OCI-LY3 (cell line): ENCODE measurements around the gene SPACA1.

Experiments
- H2AFZ ChIP-seq: fragments of 200-600, 300-600 bp; shearing (Covaris generic); 2 replicates; pipeline ENCODE4 v1.6.0; 2014; ENCODE audit warnings: antibody characterized with exemption, low read depth, low read length
- H3K27ac ChIP-seq: fragments of 200-600, 300-600 bp; sonication (generic); 2 replicates; pipeline ENCODE4 v1.5.1; 2014; ENCODE audit warnings: mild to moderate bottlenecking, low read length, moderate library complexity, mixed read lengths
- H3K27me3 ChIP-seq: fragments of 200-600, 300-600 bp; sonication (generic); 2 replicates; pipeline ENCODE4 v1.6.1; 2014; ENCODE audit warnings: low read depth, low read length, mixed read lengths
- H3K36me3 ChIP-seq: fragments of 200-600, 300-600 bp; sonication (generic); replicated peaks from 2 replicates; pipeline ENCODE3; 2014; ENCODE audit warnings: low read depth, low read length, mixed read lengths
- H3K4me1 ChIP-seq: fragments of 300-600, 200-600 bp; sonication (generic); 2 replicates; pipeline ENCODE4 v1.6.1; 2014; ENCODE audit warnings: low read length, mixed read lengths
- H3K4me2 ChIP-seq: fragments of 200-600, 300-600 bp; sonication (generic); 2 replicates; pipeline ENCODE4 v1.6.1; 2014; ENCODE audit warnings: low read length, mixed read lengths
- H3K4me3 ChIP-seq: fragments of 300-600, 200-600 bp; sonication (generic); 2 replicates; pipeline ENCODE4 v1.5.1; 2014; ENCODE audit warnings: antibody characterized with exemption, mild to moderate bottlenecking, low read length, moderate library complexity
- H3K79me2 ChIP-seq: fragments of 300-600, 200-600 bp; shearing (Covaris generic); 2 replicates; pipeline ENCODE4 v1.6.1; 2014; ENCODE audit warnings: mild to moderate bottlenecking, low read length, mixed read lengths
- H3K9ac ChIP-seq: fragments of 300-600, 200-600 bp; shearing (Covaris generic); 2 replicates; pipeline ENCODE4 v1.6.0; 2014; ENCODE audit warnings: mild to moderate bottlenecking, low read length, moderate library complexity
- H3K9me3 ChIP-seq: fragments of 200-600, 300-600 bp; shearing (Covaris generic); 2 replicates; pipeline ENCODE4 v1.6.1; 2014; ENCODE audit warnings: low read length, mixed read lengths; ENCODE audit not compliant: insufficient read depth
- H4K20me1 ChIP-seq: fragments of 200-600, 300-600 bp; sonication (generic); 2 replicates; pipeline ENCODE4 v1.6.1; 2016; ENCODE audit warnings: low read length, mixed read lengths; ENCODE audit not compliant: insufficient read depth
- EZH2phosphoT487 ChIP-seq: fragments of 200-600 bp; shearing (Covaris generic); IDR thresholded peaks from 2 replicates; pipeline ENCODE4 v1.6.1; 2018; ENCODE audit warnings: antibody characterized with exemption, mixed run types, low read depth
- TF ChIP-seq, protein P1 (sequence below): fragments of 200-600, 300-600 bp; sonication (generic); IDR thresholded peaks from 2 replicates; pipeline ENCODE4 v1.5.1; 2014; ENCODE audit warnings: antibody characterized with exemption, low read length, low read depth

Gene SPACA1

DNA sequence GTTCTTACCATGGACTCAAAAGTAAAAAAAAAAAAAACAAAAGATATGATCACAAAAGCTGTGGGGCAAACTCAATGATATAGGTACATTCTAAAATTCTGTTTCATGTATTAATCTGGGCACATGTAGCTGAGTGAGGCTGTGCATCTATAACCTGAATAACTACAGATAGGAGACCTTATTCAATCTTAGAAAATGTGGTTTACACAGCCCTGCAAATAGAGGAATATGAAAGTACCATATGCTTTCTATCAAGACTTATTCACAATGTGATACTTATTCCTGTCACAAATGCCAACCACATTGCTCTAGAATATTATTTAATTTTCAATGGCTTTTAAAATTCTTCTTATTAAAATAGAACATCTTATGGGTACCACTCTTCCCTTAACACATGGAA is 3.1 kb upstream of the SPACA1 start:
- no peaks in the 10 kb centered on the region for H4K20me1 ChIP-seq
- no peaks in the 10 kb centered on the region for H3K79me2 ChIP-seq
- H3K27me3 ChIP-seq = no peaks in the 10 kb centered on the region
- no peak overlapping the region for H3K9ac ChIP-seq
- no peak overlapping the region for H3K4me3 ChIP-seq
- H3K36me3 ChIP-seq = no peaks in the 10 kb centered on the region
- no peak overlapping the region for H2AFZ ChIP-seq
- TF ChIP-seq EZH2phosphoT487 = no peak
- H3K27ac ChIP-seq = no peak overlapping the region
- H3K9me3 ChIP-seq = no peaks in the 10 kb centered on the region
- peaks cover 9% of the 10 kb centered on the region for H3K4me1 ChIP-seq
- no peak overlapping the region for H3K4me2 ChIP-seq

DNA sequence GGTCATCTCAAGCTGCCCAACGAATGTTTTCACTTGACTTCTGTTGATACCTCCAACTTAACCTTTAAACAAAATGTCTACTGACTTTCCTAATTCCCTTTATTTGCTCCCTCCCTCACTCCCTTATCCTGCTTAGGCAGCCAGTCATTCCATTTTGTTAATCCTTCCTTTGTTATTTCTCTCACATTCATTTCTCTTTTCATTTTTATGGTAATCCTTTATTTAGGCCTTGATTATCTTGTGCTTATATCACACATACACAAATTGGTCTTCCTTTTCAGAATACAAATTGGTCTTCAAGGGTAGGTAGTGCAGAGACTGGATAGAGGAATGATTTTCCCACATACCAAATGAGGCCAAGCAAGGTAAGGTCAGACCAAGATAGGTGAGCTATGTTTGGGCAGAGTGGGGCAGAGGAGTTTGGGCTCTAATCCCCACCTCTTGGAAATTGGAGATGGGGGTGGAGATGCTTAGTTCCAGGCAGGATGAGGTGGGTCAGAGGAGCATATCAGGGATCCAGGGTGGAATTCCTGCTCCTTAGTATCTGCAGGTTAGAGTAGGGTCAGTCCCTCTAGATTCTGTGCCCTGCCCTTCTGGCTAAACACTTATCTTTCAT is 2.0 kb upstream of the SPACA1 start:
- Histone ChIP-seq H3K36me3 (no peaks in the 10 kb centered on the region), H4K20me1 (no peaks in the 10 kb centered on the region), H3K79me2 (no peaks in the 10 kb centered on the region), H3K27ac (no peak overlapping the region), H3K9me3 (no peaks in the 10 kb centered on the region), H2AFZ (no peak overlapping the region), H3K4me3 (no peak overlapping the region), H3K27me3 (no peaks in the 10 kb centered on the region), H3K9ac (no peak overlapping the region), H3K4me1 (peaks cover 9% of the 10 kb centered on the region), H3K4me2 (no peak overlapping the region)
- TF ChIP-seq, protein P1, sequence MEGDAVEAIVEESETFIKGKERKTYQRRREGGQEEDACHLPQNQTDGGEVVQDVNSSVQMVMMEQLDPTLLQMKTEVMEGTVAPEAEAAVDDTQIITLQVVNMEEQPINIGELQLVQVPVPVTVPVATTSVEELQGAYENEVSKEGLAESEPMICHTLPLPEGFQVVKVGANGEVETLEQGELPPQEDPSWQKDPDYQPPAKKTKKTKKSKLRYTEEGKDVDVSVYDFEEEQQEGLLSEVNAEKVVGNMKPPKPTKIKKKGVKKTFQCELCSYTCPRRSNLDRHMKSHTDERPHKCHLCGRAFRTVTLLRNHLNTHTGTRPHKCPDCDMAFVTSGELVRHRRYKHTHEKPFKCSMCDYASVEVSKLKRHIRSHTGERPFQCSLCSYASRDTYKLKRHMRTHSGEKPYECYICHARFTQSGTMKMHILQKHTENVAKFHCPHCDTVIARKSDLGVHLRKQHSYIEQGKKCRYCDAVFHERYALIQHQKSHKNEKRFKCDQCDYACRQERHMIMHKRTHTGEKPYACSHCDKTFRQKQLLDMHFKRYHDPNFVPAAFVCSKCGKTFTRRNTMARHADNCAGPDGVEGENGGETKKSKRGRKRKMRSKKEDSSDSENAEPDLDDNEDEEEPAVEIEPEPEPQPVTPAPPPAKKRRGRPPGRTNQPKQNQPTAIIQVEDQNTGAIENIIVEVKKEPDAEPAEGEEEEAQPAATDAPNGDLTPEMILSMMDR = no peak

DNA sequence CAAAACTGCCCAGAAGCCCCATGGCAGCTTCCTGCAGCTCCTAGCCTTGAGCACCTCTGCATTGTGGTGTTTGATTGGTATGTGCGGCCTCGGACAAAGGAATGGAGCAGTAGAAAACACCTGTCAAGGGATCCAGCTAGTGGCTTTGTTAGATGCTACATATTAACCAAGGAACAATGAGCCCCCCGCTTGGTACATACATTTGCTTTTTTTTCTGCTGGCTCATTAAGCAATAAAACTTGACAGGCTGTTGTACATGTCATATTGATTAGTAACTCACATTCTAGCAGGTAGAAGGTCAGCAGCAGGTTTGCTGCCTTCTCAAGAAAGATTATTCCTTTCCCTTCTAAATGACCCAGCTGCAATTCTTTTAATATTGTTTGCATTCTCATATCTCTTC is 937 bp downstream of the SPACA1 start:
- no peak overlapping the region for H3K27ac ChIP-seq
- TF ChIP-seq, protein P1 = no peak
- no peak for TF ChIP-seq EZH2phosphoT487
- no peaks in the 10 kb centered on the region for H3K27me3 ChIP-seq
- no peaks in the 10 kb centered on the region for H4K20me1 ChIP-seq
- H3K9ac ChIP-seq = no peak overlapping the region
- H3K4me2 ChIP-seq = no peak overlapping the region
- H3K9me3 ChIP-seq = no peaks in the 10 kb centered on the region
- H3K36me3 ChIP-seq = no peaks in the 10 kb centered on the region
- H3K79me2 ChIP-seq = no peaks in the 10 kb centered on the region
- no peak overlapping the region for H2AFZ ChIP-seq
- no peak overlapping the region for H3K4me3 ChIP-seq
- peaks cover 9% of the 10 kb centered on the region for H3K4me1 ChIP-seq

DNA sequence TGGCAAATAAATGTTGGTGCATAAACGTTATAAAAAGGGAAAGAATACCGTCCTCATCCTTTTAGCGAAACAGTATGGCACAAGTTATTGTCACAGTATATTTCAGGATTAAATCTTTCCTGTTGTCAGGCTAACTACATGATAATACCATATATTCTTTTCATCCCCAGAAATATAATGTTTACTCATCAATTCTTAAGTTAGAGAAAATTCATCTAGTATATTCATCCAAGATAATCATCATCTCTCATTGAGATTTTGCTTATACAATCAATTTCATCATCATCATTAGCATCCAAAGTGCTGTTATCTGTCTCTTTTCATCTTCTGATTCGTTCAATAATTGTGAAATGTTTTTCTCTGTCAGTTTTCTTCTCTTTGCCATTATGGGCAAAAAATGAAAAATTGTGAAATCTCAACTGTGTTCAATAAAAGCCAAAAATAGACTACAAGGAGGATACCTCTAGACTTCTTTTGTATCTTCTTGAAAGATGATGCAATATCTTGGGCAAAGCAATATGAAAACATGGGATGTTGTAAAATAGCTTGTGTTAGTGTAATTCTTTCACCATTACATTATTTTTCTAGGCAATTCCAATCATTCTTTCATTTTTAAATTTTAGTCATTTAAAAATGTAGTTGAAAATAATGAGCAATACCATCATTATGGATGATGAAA is 2.6 kb downstream of the SPACA1 start:
- Histone ChIP-seq H2AFZ (no peak overlapping the region), H3K27me3 (no peaks in the 10 kb centered on the region), H3K4me3 (no peak overlapping the region), H3K4me1 (no peaks in the 10 kb centered on the region), H3K79me2 (no peaks in the 10 kb centered on the region), H3K27ac (no peak overlapping the region), H3K9ac (no peak overlapping the region), H3K4me2 (no peak overlapping the region), H3K9me3 (no peaks in the 10 kb centered on the region), H4K20me1 (no peaks in the 10 kb centered on the region), H3K36me3 (no peaks in the 10 kb centered on the region)
- no peak for TF ChIP-seq EZH2phosphoT487
- TF ChIP-seq, protein P1 = no peak
